Mesenchymal stem cell (in vitro differentiated cells and primary cell): ENCODE measurements around the gene TDRD6.
A peak's percentile ranks its signal among the peaks of the same experiment; 100 is the strongest.

Experiments used
- DNase-seq: peaks from one replicate; pipeline ENCODE4 v3.0.0-alpha.2; 2013
- H2AFZ ChIP-seq: one replicate; pipeline ENCODE4 v1.6.1; 2013; ENCODE audit warnings: low read depth, mild to moderate bottlenecking, control low read depth, inconsistent platforms, low read length, moderate library complexity
- H2AK5ac ChIP-seq: 2 replicates; pipeline ENCODE4 v1.6.1; 2013; ENCODE audit warnings: low read length, moderate library complexity, mild to moderate bottlenecking, inconsistent platforms; ENCODE audit not compliant: severe bottlenecking
- H2BK120ac ChIP-seq: one replicate; pipeline ENCODE4 v1.6.1; 2013; ENCODE audit warnings: low read depth, mild to moderate bottlenecking, inconsistent platforms, low read length, moderate library complexity
- H2BK12ac ChIP-seq, 2 experiments: one replicate each; pipeline ENCODE4 v1.6.1; 2013; ENCODE audit warnings: inconsistent platforms in 2 of 2, low read length in 2 of 2, mild to moderate bottlenecking in 2 of 2, moderate library complexity in 2 of 2, control low read depth in 1 of 2
- H2BK15ac ChIP-seq: one replicate; pipeline ENCODE4 v1.6.1; 2013; ENCODE audit warnings: mild to moderate bottlenecking, low read depth, inconsistent platforms; ENCODE audit not compliant: poor library complexity, severe bottlenecking
- H2BK5ac ChIP-seq: 2 replicates; pipeline ENCODE4 v1.6.1; 2013; ENCODE audit warnings: low read depth, mild to moderate bottlenecking, low read length, control low read depth, inconsistent platforms; ENCODE audit not compliant: poor library complexity, severe bottlenecking
- H3K14ac ChIP-seq, 2 experiments: one replicate each; pipeline ENCODE4 v1.6.1; 2013; ENCODE audit warnings: inconsistent platforms in 2 of 2, low read length in 2 of 2, control low read depth in 1 of 2, mild to moderate bottlenecking in 1 of 2, moderate library complexity in 1 of 2
- H3K18ac ChIP-seq, 2 experiments: one replicate each; pipeline ENCODE4 v1.6.1; 2013; ENCODE audit warnings: inconsistent platforms in 2 of 2, low read length in 2 of 2, control low read depth in 1 of 2, low read depth in 1 of 2, mild to moderate bottlenecking in 1 of 2
- H3K23ac ChIP-seq, 2 experiments: one replicate each; pipeline ENCODE4 v1.6.1; 2013; ENCODE audit warnings: inconsistent platforms in 2 of 2, low read length in 2 of 2, mild to moderate bottlenecking in 2 of 2, moderate library complexity in 2 of 2, control low read depth in 1 of 2
- H3K27ac ChIP-seq: 2 replicates; pipeline ENCODE4 v1.5.1; 2013; ENCODE audit warnings: mild to moderate bottlenecking, moderate library complexity, low read length, control low read depth, inconsistent platforms; ENCODE audit not compliant: poor library complexity, severe bottlenecking
- H3K27me3 ChIP-seq, 2 experiments: 2 replicates each; pipeline versions ENCODE4 v1.6.1 to v1.7.0; 2013; ENCODE audit warnings: low read length in 2 of 2, mild to moderate bottlenecking in 2 of 2, moderate library complexity in 2 of 2, control low read depth in 1 of 2, inconsistent platforms in 1 of 2; ENCODE audit not compliant: control insufficient read depth in 1 of 2, insufficient read depth in 1 of 2
- H3K36me3 ChIP-seq, 2 experiments: 2 replicates each; pipeline versions ENCODE4 v1.6.1 to v1.7.0; 2013; ENCODE audit warnings: low read length in 2 of 2, control low read depth in 1 of 2, inconsistent platforms in 1 of 2, low read depth in 1 of 2, mild to moderate bottlenecking in 1 of 2; ENCODE audit not compliant: insufficient read depth in 2 of 2, control insufficient read depth in 1 of 2
- H3K4ac ChIP-seq, 2 experiments: one replicate each; pipeline ENCODE4 v1.6.1; 2013; ENCODE audit warnings: inconsistent platforms in 2 of 2, low read length in 2 of 2, mild to moderate bottlenecking in 2 of 2, moderate library complexity in 2 of 2, control low read depth in 1 of 2, low read depth in 1 of 2
- H3K4me1 ChIP-seq: 2 replicates; pipeline ENCODE4 v1.6.1; 2013; ENCODE audit warnings: low read depth, low read length, control low read depth; ENCODE audit not compliant: control insufficient read depth, insufficient read depth
- H3K4me2 ChIP-seq: 2 replicates; pipeline ENCODE4 v1.6.1; 2013; ENCODE audit warnings: low read length, mild to moderate bottlenecking, inconsistent platforms; ENCODE audit not compliant: poor library complexity, severe bottlenecking
- H3K4me3 ChIP-seq, 2 experiments: 2 replicates each; pipeline versions ENCODE4 v1.5.1 to v1.7.0; 2013; ENCODE audit warnings: low read length in 2 of 2, mild to moderate bottlenecking in 2 of 2, control low read depth in 1 of 2, low read depth in 1 of 2; ENCODE audit not compliant: insufficient read depth in 1 of 2
- H3K79me1 ChIP-seq: replicated peaks from 2 replicates; pipeline ENCODE4 v1.6.1; 2013; ENCODE audit warnings: mild to moderate bottlenecking, control low read depth, low read length, inconsistent platforms; ENCODE audit not compliant: poor library complexity, severe bottlenecking
- H3K9ac ChIP-seq: 2 replicates; pipeline ENCODE4 v1.7.0; 2013; ENCODE audit warnings: mild to moderate bottlenecking, low read length, moderate library complexity
- H3K9me3 ChIP-seq: 2 replicates; pipeline ENCODE4 v1.7.0; 2013; ENCODE audit warnings: mild to moderate bottlenecking, low read length; ENCODE audit not compliant: control insufficient read depth
- H4K8ac ChIP-seq: one replicate; pipeline ENCODE4 v1.6.1; 2013; ENCODE audit warnings: inconsistent platforms, mild to moderate bottlenecking, low read length, moderate library complexity
- H4K91ac ChIP-seq: one replicate; pipeline ENCODE4 v1.6.1; 2013; ENCODE audit warnings: mild to moderate bottlenecking, low read length, inconsistent platforms
- WGBS: methylation state at CpG from one replicate; pipeline ENCODE4 v1.1.7; 2013; ENCODE audit warnings: mixed read lengths; 5-methylcytosine and 5-hydroxymethylcytosine counted together

TDRD6 gene

GRCh38 chr6:46653439-46654195, 34.1 kb upstream of the TDRD6 start:
- peaks cover 2% of the 10 kb centered on the region for H3K4me1 ChIP-seq
- H2AK5ac ChIP-seq: no peak overlapping the region

DNA sequence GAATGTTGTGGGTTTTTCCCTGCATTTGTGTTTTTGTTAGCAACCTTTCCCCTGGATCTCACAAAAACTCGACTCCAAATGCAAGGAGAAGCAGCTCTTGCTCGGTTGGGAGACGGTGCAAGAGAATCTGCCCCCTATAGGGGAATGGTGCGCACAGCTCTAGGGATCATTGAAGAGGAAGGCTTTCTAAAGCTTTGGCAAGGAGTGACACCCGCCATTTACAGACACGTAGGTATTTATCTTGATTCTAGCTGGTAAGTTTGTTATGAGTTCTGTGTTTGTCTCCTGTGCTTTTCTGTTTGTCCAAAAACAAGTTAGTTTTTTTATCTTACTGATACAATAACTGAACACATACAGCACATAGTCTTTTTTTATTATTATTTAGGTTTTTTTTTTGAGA, 31.9 kb upstream of the TDRD6 start:
- no peaks in the 10 kb centered on the region for H3K9me3 ChIP-seq
- H3K27me3 ChIP-seq: no peaks in the 10 kb centered on the region
- H3K4me1 ChIP-seq: peaks cover 2% of the 10 kb centered on the region
- no peak overlapping the region for H3K4me2 ChIP-seq
- H3K18ac ChIP-seq: no peak overlapping the region
- peak; percentile 11 for DNase-seq
- no peak overlapping the region for H2BK5ac ChIP-seq
- H3K9ac ChIP-seq: no peak overlapping the region
- no peak overlapping the region for H3K14ac ChIP-seq
- peaks cover 1% of the 10 kb centered on the region for H3K79me1 ChIP-seq
- H2AFZ ChIP-seq: no peak overlapping the region
- H3K27ac ChIP-seq: no peak overlapping the region
- H3K36me3 ChIP-seq: peaks cover 0 to 10% of the 10 kb centered on the region in 2 experiments
- WGBS: 21% methylated on average over 4 of the region's 6 CpGs
- no peak overlapping the region for H4K8ac ChIP-seq
- no peak overlapping the region for H2BK15ac ChIP-seq
- H2BK12ac ChIP-seq: no peak overlapping the region
- H3K4ac ChIP-seq: no peak overlapping the region
- no peak overlapping the region for H3K4me3 ChIP-seq
- H2AK5ac ChIP-seq: no peak overlapping the region
- no peak overlapping the region for H2BK120ac ChIP-seq
- H4K91ac ChIP-seq: no peak overlapping the region
- no peak overlapping the region for H3K23ac ChIP-seq

More at GRCh38 chr6:46653439-46654195, 34.1 kb upstream of the TDRD6 start:
- H4K91ac ChIP-seq: no peak overlapping the region
- no peak overlapping the region for H2BK15ac ChIP-seq
- no peaks in the 10 kb centered on the region for H3K9me3 ChIP-seq
- peak overlapping the region; percentile 94 for H3K4me2 ChIP-seq
- H4K8ac ChIP-seq: no peak overlapping the region
- H2BK120ac ChIP-seq: no peak overlapping the region
- peak overlapping the region; percentile 18 to 77 for H2BK12ac ChIP-seq
- H2BK5ac ChIP-seq: no peak overlapping the region
- no peak overlapping the region for H3K27ac ChIP-seq
- H3K4ac ChIP-seq: no peak overlapping the region
- peak overlapping the region; percentile 100 for H2AFZ ChIP-seq
- peak overlapping the region in 1 of 2 experiments; percentile 81 for H3K14ac ChIP-seq
- H3K23ac ChIP-seq: no peak overlapping the region
- peaks cover 3% of the 10 kb centered on the region for H3K79me1 ChIP-seq
- DNase-seq: peak; percentile 2
- H3K27me3 ChIP-seq: no peaks in the 10 kb centered on the region
- peak overlapping the region in 1 of 2 experiments; percentile 28 for H3K18ac ChIP-seq
- H3K4me3 ChIP-seq: peak overlapping the region; percentile 96 to 97
- WGBS: 30% methylated on average over 4 of the region's 10 CpGs
- H3K9ac ChIP-seq: peak overlapping the region; percentile 90
- peaks cover 0 to 4% of the 10 kb centered on the region in 2 experiments for H3K36me3 ChIP-seq

DNA sequence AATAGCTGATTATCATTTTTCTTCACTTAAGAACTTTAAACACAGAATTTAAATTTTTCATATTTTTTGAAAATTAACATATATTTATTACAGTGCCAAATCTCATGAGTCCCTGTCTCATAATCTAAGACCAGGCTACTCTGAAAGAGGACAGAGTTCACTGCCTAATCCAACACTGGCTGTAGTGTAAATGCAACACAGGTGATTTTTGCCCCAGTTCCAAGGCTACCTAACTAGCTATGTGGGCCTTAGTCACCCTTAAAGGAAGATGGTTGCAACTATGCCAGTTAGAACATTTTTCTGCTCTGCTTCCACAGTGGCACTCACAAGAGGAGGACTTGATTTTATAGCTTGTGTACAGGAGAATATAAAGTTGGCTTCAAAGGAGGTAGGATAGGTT, 30.0 kb upstream of the TDRD6 start:
- Histone ChIP-seq H3K23ac (no peak overlapping the region), H3K36me3 (peaks cover 0 to 10% of the 10 kb centered on the region in 2 experiments), H3K14ac (no peak overlapping the region), H2BK15ac (no peak overlapping the region), H2BK5ac (no peak overlapping the region), H3K4ac (no peak overlapping the region), H3K27me3 (no peaks in the 10 kb centered on the region), H2BK120ac (no peak overlapping the region), H3K18ac (no peak overlapping the region), H3K4me3 (no peak overlapping the region), H3K4me1 (peaks cover 2% of the 10 kb centered on the region), H2AFZ (no peak overlapping the region), H2BK12ac (no peak overlapping the region), H3K4me2 (no peak overlapping the region), H3K79me1 (no peaks in the 10 kb centered on the region), H4K8ac (no peak overlapping the region), H2AK5ac (no peak overlapping the region), H4K91ac (no peak overlapping the region), H3K27ac (no peak overlapping the region), H3K9me3 (no peaks in the 10 kb centered on the region), H3K9ac (no peak overlapping the region)
- DNase-seq: no peak

GRCh38 chr6:46661483-46661882, 26.2 kb upstream of the TDRD6 start:
- Histone ChIP-seq H3K4me2 (no peak overlapping the region), H2AK5ac (no peak overlapping the region), H3K18ac (no peak overlapping the region), H3K36me3 (peaks cover 0 to 14% of the 10 kb centered on the region in 2 experiments), H3K27me3 (no peaks in the 10 kb centered on the region), H2BK12ac (no peak overlapping the region), H2BK5ac (no peak overlapping the region), H3K9me3 (no peaks in the 10 kb centered on the region), H3K79me1 (no peaks in the 10 kb centered on the region), H3K27ac (no peak overlapping the region), H3K23ac (no peak overlapping the region), H3K4ac (no peak overlapping the region), H3K9ac (no peak overlapping the region), H4K91ac (no peak overlapping the region), H4K8ac (no peak overlapping the region), H3K4me1 (no peaks in the 10 kb centered on the region), H2AFZ (no peak overlapping the region), H2BK120ac (no peak overlapping the region), H3K4me3 (no peak overlapping the region), H2BK15ac (no peak overlapping the region), H3K14ac (no peak overlapping the region)
- 91% methylated on average over 2 of the region's 2 CpGs for WGBS
- DNase-seq: no peak
